GM18858 (cell line): ENCODE data around the gene NDST1.
A peak's percentile ranks its signal among the peaks of the same experiment; 100 is the strongest.

ENCODE experiments used
- ATAC-seq: cut with Tn5 transposase; IDR thresholded peaks from one replicate; pipeline ENCODE4 v1.9.1; 2021; ENCODE audit not compliant: unreplicated experiment

The NDST1 gene

GRCh38 chr5:150540615-150541396 lies 32.9 kb downstream of the NDST1 start:
- no peak for ATAC-seq

DNA sequence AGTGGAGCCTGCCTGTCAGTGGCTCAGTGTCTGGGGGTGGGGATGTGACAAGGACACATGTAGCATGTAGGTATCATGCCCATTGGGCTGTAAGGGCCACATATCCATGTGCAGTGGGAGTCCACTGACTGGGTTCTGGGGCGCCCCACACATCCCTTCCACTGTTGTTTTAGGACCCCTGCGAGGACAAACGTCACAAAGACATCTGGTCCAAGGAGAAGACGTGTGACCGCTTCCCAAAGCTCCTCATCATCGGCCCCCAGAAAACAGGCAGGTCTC lies 33.4 kb downstream of the NDST1 start:
- ATAC-seq, result no peak

DNA sequence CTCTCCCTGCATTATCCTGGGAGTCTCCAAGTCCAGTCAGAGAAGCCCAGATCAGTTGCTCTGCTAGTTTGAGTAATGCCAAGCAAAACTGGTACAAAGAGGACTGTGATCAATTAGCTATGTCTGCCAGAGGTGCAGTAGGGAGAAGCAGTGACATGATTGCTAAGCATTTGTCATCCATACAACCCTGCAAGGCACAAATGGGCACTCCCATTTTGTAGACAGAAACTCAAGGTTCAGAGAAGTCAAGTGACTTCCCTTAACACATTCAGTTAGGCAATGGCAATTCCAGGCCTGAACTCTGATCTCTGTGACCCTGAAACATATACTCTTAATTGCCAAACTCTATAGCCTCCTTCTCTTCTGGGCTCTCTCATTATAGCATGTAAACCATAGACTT lies 34.0 kb downstream of the NDST1 start:
- ATAC-seq, result no peak

DNA sequence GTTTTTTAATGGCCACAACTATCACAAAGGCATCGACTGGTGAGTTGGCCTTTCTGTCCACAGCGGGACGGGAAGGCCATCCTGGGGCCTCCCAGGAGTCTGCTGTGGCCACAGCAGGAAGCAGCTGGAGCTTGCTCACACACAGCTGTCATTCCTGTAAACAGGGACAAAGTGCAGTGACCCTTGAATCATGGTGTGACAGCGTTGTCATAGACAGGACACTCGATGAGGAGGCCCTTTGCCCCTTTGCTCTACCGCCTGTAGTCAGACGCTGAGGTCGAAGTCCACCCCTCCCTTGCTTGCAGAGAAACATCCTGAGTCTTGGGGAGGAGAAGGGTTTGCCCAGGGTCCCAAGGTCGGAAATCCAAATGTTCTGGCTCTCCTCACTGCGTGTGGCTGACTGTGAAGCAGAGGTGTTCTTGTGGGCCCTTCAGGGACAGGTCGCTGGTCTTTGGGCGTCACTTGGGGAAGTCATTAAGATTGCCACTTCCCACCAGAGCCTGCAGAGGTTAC lies 35.1 kb downstream of the NDST1 start:
- ATAC-seq, result no peak

GRCh38 chr5:150544611-150545219 lies 36.8 kb downstream of the NDST1 start:
- peak; percentile 82 for ATAC-seq

- no peak for ATAC-seq
These were observed 37.3 kb downstream of the NDST1 start for GRCh38 chr5:150545246-150545645.

DNA sequence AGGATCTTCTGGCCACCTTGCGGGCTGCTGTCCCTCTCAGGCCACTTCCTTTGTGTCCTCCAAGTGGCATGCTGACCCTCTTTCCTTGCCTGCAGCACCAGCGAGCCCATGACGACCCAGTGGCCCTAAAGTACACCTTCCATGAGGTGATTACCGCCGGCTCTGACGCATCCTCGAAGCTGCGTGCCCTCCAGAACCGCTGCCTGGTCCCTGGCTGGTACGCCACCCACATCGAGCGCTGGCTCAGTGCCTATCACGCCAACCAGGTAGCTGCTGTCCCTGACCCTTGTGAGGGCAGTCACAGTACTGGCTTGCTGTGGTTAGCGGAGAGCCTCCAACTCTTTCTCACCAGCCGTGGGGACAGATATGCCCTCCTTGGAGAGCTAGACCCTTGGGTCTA lies 40.2 kb downstream of the NDST1 start:
- no peak for ATAC-seq

- ATAC-seq, result no peak
These were observed 41.8 kb downstream of the NDST1 start for GRCh38 chr5:150549735-150550134.

GRCh38 chr5:150550286-150550685 lies 42.4 kb downstream of the NDST1 start:
- ATAC-seq, result no peak

GRCh38 chr5:150551066-150551465 lies 43.1 kb downstream of the NDST1 start:
- ATAC-seq, result no peak

- ATAC-seq, result no peak
These were observed 45.5 kb downstream of the NDST1 start for GRCh38 chr5:150553402-150553801.

DNA sequence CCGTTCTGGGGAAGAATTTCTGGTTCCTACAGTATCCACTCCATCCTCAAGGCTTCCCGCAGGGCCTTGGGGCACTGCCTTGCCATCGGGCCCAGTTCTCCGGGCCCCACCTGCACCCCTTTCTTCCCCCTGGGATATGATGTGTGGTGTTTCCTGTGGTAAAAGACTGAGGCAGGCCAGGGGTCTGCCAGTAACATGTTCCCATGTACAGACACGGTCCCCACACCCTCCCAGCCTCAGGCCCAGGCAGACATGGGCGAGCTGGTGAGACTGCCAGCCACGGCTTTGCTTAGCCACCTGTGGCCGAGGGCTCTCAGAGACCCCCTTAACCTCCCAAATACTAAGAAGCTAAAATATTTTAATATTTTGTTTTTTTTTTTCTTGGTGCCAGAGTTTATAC lies 46.0 kb downstream of the NDST1 start:
- ATAC-seq, result no peak

- no peak for ATAC-seq
These were observed 46.9 kb downstream of the NDST1 start for GRCh38 chr5:150554857-150555256.

- ATAC-seq, result no peak
These were observed 48.2 kb downstream of the NDST1 start for GRCh38 chr5:150556106-150556505.

- no peak for ATAC-seq
These were observed 49.1 kb downstream of the NDST1 start for GRCh38 chr5:150556859-150557508.

DNA sequence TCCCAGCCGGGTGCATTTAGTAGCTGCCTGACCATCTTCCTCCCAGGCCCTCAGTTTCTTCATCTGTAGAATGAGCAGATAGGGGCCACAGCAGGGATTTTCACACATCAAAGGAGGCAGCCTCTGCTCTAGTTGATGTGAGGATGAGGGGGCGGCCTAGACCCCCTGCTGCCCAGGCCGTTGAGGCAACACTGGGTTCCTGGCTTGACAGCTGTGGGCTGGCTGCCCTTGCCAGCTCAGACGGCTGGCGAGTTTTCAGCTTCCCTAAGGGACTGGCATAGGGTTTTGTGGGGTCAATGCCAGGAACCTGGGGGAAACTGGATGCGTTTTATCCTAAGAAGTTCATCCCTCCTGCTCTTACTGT lies 49.6 kb downstream of the NDST1 start:
- no peak for ATAC-seq

DNA sequence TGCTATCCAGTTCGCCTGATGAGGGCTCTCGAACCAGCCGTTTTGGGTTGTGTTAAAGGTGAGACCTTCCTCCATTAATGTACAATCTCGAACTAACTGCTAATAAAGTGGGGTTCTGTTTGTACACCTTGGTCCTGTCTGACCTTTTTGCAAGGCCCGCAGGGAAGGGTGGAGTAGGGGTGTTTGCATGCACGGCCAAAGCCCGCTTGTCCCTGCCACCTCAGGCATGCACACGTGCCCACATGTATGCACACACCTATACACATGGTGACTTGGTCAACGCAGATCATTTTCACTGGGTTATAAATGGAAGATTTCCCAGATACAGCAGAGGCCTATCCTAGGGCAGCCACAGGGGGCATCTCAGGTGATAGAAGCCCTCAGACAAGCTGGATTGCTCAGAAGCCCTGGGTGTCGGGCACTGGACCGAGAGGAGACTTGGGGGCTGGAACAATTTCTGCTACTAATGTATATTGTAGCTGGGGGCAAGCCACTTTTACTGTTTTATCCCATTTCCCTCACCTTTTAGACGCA lies 50.2 kb downstream of the NDST1 start:
- ATAC-seq, result no peak

DNA sequence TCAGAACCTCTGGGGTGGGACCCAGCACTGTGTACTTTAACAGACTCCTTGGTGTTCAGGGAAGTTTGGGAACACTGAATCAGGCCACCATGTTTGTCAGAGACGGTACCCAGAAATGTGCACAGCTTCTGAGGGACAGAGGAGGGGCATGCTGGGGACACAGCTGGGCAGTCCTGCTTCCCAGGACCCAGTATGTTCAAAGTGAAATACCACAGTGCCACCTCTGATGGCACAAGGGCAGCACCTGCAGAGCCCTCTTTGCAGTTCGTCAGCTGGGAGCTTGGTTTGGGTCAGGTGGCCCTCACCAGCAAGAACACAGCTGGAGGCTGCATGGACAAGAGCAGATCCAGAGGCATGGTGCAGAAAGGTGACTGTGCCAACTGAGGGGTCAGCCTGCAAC lies 51.2 kb downstream of the NDST1 start:
- no peak for ATAC-seq

DNA sequence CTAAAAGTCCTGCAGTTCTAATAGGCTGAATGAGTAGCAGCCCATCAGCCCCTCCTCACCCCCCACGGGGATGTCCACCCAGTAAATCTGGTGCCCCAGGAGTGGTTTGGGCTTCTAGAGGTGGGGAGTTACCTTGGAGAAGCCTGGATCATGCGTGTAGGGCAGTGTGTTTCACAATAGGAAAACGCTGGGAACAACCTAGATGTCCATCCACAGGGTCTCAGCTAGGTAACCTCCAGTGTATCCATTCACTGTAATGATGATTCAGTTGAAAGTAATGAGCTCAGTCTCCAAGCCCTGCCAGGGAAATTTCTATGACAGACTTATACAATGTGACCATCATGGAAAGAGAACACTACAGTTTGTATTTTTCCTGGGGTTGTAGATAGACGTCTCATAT lies 51.8 kb downstream of the NDST1 start:
- no peak for ATAC-seq

DNA sequence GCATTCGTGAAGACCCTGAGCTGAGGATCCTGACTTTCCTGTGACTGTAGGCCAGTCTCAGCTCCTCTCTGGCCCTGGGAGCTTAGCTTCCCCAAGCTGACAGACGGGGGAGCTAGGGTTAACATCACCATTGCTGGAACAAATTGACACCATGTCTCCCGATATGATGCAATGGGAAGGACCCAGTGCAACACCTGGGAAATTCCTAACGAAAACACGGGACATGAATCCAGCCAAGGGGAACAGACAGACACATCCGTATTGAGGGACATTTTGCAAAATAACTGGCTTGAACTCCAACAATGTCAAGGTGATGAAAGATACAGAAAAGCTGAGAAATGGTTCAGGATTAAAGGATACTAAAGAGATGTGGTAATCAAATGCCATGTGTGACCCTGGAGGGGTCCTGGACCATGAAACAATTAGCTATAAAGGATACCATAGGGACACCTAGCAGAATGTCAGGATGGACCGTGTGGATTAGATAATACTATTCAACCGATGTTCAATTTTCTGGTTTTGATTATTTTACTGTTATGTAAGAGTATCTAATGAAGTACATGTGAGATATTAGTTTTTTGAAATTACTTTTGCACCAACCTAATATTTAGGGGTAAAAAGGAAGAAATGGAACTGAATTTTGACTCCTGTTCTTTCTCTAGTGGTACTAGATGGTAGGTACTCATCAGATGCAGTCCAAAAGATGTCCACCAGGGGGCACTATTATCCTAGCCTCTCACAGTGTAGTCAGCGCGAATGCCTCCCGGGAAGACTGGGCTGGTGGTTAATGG lies 52.7 kb downstream of the NDST1 start:
- peak; percentile 71 for ATAC-seq

GRCh38 chr5:150561192-150561512 lies 53.2 kb downstream of the NDST1 start:
- ATAC-seq, result no peak
